CD4-positive, CD25-positive, alpha-beta regulatory T cell (primary cell): ENCODE data around the gene MARCHF10. TPM values are rescaled to one million over a fixed set of nuclear protein-coding genes. Genes with fewer than 3 reads are reported as not detected.

ENCODE experiments used
- ATAC-seq, 2 donors: fragments of 150-1000 bp; cut with Tn5 transposase; one replicate each; pipeline ENCODE4 v1.10.0; 2021; ENCODE audit warnings: low read depth in 2 of 2, moderate number of reproducible peaks in 2 of 2, moderate library complexity in 1 of 2
- DNase-seq, 3 donors: peaks; one replicate each; pipeline versions ENCODE4 v3.0.0 to v3.0.0-alpha.2; 2012 to 2022; ENCODE audit warnings: mixed read lengths in 1 of 3
- H3K27ac ChIP-seq: one replicate; pipeline ENCODE4 v1.7.0; 2013; ENCODE audit warnings: mild to moderate bottlenecking, low read length; ENCODE audit not compliant: insufficient read depth, poor library complexity, severe bottlenecking
- H3K27me3 ChIP-seq: one replicate; pipeline ENCODE4 v1.7.0; 2013; ENCODE audit warnings: low read length; ENCODE audit not compliant: control insufficient read depth, insufficient read depth
- H3K36me3 ChIP-seq: one replicate; pipeline ENCODE4 v1.7.0; 2013; ENCODE audit warnings: mild to moderate bottlenecking, low read length, moderate library complexity; ENCODE audit not compliant: control insufficient read depth, insufficient read depth
- H3K4me1 ChIP-seq: 2 replicates; pipeline ENCODE4 v1.7.0; 2013; ENCODE audit warnings: mild to moderate bottlenecking, low read length; ENCODE audit not compliant: insufficient read depth, control insufficient read depth, poor library complexity, severe bottlenecking
- H3K4me3 ChIP-seq: one replicate; pipeline ENCODE4 v1.7.0; 2013; ENCODE audit warnings: low read depth, mild to moderate bottlenecking, low read length, moderate library complexity
- H3K9me3 ChIP-seq, 2 experiments: 1 replicate in 1 of 2; 2 replicates in 1 of 2; pipeline ENCODE4 v1.7.0; 2013; ENCODE audit warnings: low read length in 2 of 2, mild to moderate bottlenecking in 1 of 2, moderate library complexity in 1 of 2; ENCODE audit not compliant: control insufficient read depth in 2 of 2
- H3K27ac Mint-ChIP-seq, 3 donors: one replicate each; pipeline ENCODE4 v1.8.0; 2020 to 2022; ENCODE audit warnings: mild to moderate bottlenecking in 3 of 3, mixed read lengths in 3 of 3, moderate library complexity in 2 of 3
- H3K27me3 Mint-ChIP-seq: one replicate; pipeline ENCODE4 v1.8.0; 2022; ENCODE audit warnings: mild to moderate bottlenecking, mixed read lengths
- H3K36me3 Mint-ChIP-seq: one replicate; pipeline ENCODE4 v1.8.0; 2020; ENCODE audit warnings: mixed read lengths
- H3K4me1 Mint-ChIP-seq, 4 donors: one replicate each; pipeline ENCODE4 v1.8.0; 2020 to 2022; ENCODE audit warnings: mixed read lengths in 4 of 4, mild to moderate bottlenecking in 1 of 4
- H3K4me3 Mint-ChIP-seq, 4 donors: one replicate each; pipeline ENCODE4 v1.8.0; 2020 to 2022; ENCODE audit warnings: mild to moderate bottlenecking in 4 of 4, mixed read lengths in 4 of 4, moderate library complexity in 3 of 4
- H3K9me3 Mint-ChIP-seq, 7 donors: one replicate each; pipeline ENCODE4 v1.8.0; 2020 to 2022; ENCODE audit warnings: mixed read lengths in 7 of 7, mild to moderate bottlenecking in 3 of 7, moderate library complexity in 2 of 7
- polyA plus RNA-seq, 4 donors: library from polyadenylated mRNA; unstranded; fragments of 300-500 nt; fragmentation: Illumina TruSeq; gene quantifications; one replicate each; pipeline ENCODE4 v1.2.3, GENCODE V29; 2021
- total RNA-seq: library from RNA; stranded (reverse); gene quantifications from one replicate; pipeline ENCODE4 v1.2.3, GENCODE V29; 2022

The MARCHF10 gene
- total and polyA plus RNA-seq, 5 donors from 2014 or later, result 0.12 to 0.48 (median 0.18) TPM; not detected in 2

- Histone ChIP-seq H3K9me3 (no peaks in the 10 kb centered on the region), H3K4me1 (no peaks in the 10 kb centered on the region), H3K27ac (no peak overlapping the region), H3K36me3 (no peaks in the 10 kb centered on the region), H3K27me3 (peaks cover 7% of the 10 kb centered on the region), H3K4me3 (no peak overlapping the region)
- Mint-ChIP-seq H3K36me3 (no peaks in the 10 kb centered on the region), H3K4me1 (peaks cover 0 to 6% (median 5%) of the 10 kb centered on the region in 4 donors), H3K4me3 (no peak overlapping the region), H3K9me3 (no peaks in the 10 kb centered on the region), H3K27me3 (peaks cover 14% of the 10 kb centered on the region), H3K27ac (peak overlapping the region in 1 of 3 donors; percentile 60)
- DNase-seq, result no peak
- ATAC-seq, result no peak
Observed at GRCh38 chr17:62821189-62822079, 13.3 kb upstream of the MARCHF10 start.

- H3K9me3 ChIP-seq, result no peaks in the 10 kb centered on the region
- Mint-ChIP-seq H3K36me3 (no peaks in the 10 kb centered on the region), H3K4me3 (no peak overlapping the region), H3K9me3 (no peaks in the 10 kb centered on the region), H3K27me3 (peaks cover 7% of the 10 kb centered on the region), H3K27ac (peak overlapping the region in 1 of 3 donors; percentile 22), H3K4me1 (peaks cover 0 to 6% (median 5%) of the 10 kb centered on the region in 4 donors)
- no peak overlapping the region for H3K4me3 ChIP-seq
- H3K4me1 ChIP-seq, result no peaks in the 10 kb centered on the region
- ATAC-seq (no peak), DNase-seq (no peak)
- H3K36me3 ChIP-seq, result no peaks in the 10 kb centered on the region
- H3K27ac ChIP-seq, result no peak overlapping the region
- H3K27me3 ChIP-seq, result peaks cover 6% of the 10 kb centered on the region
Observed at GRCh38 chr17:62819511-62820221, 11.6 kb upstream of the MARCHF10 start.

GRCh38 chr17:62818526-62818925, 10.4 kb upstream of the MARCHF10 start:
- peaks cover 0 to 3% of the 10 kb centered on the region in 2 experiments for H3K9me3 ChIP-seq
- ATAC-seq, result no peak
- H3K4me3 ChIP-seq, result no peak overlapping the region
- no peak overlapping the region for H3K27ac ChIP-seq
- Mint-ChIP-seq H3K9me3 (peaks cover 0 to 9% (median 0%) of the 10 kb centered on the region in 7 donors), H3K4me3 (no peak overlapping the region), H3K4me1 (peaks cover 0 to 6% (median 5%) of the 10 kb centered on the region in 4 donors), H3K27ac (no peak overlapping the region), H3K36me3 (no peaks in the 10 kb centered on the region), H3K27me3 (peaks cover 8% of the 10 kb centered on the region)
- no peaks in the 10 kb centered on the region for H3K4me1 ChIP-seq
- no peaks in the 10 kb centered on the region for H3K36me3 ChIP-seq
- peaks cover 7% of the 10 kb centered on the region for H3K27me3 ChIP-seq
- no peak for DNase-seq

GRCh38 chr17:62816282-62816839, 8.2 kb upstream of the MARCHF10 start:
- no peaks in the 10 kb centered on the region for H3K4me1 ChIP-seq
- Mint-ChIP-seq H3K36me3 (no peaks in the 10 kb centered on the region), H3K27ac (no peak overlapping the region), H3K4me1 (peaks cover 0 to 6% (median 5%) of the 10 kb centered on the region in 4 donors), H3K27me3 (peaks cover 14% of the 10 kb centered on the region), H3K4me3 (no peak overlapping the region), H3K9me3 (peaks cover 0 to 9% (median 0%) of the 10 kb centered on the region in 7 donors)
- no peak overlapping the region for H3K4me3 ChIP-seq
- H3K36me3 ChIP-seq, result no peaks in the 10 kb centered on the region
- no peak for ATAC-seq
- no peak for DNase-seq
- H3K9me3 ChIP-seq, result peaks cover 0 to 3% of the 10 kb centered on the region in 2 experiments
- H3K27me3 ChIP-seq, result peaks cover 7% of the 10 kb centered on the region
- no peak overlapping the region for H3K27ac ChIP-seq

- H3K4me3 Mint-ChIP-seq, result peak overlapping the region in 1 of 4 donors; percentile 5
Observed at GRCh38 chr17:62809656-62810055, 1.5 kb upstream of the MARCHF10 start.

GRCh38 chr17:62808576-62808970, 459 bp upstream of the MARCHF10 start:
- H3K4me1 Mint-ChIP-seq, result peaks cover 0 to 6% (median 3%) of the 10 kb centered on the region in 4 donors
- ATAC-seq, result no peak
- Histone ChIP-seq H3K4me3 (no peak overlapping the region), H3K27ac (no peak overlapping the region), H3K4me1 (no peaks in the 10 kb centered on the region), H3K9me3 (no peaks in the 10 kb centered on the region), H3K27me3 (peaks cover 8% of the 10 kb centered on the region), H3K36me3 (no peaks in the 10 kb centered on the region)
- no peak overlapping the region for H3K27ac Mint-ChIP-seq
- peaks cover 0 to 3% (median 0%) of the 10 kb centered on the region in 7 donors for H3K9me3 Mint-ChIP-seq
- no peak overlapping the region for H3K4me3 Mint-ChIP-seq
- no peaks in the 10 kb centered on the region for H3K36me3 Mint-ChIP-seq
- H3K27me3 Mint-ChIP-seq, result peaks cover 45% of the 10 kb centered on the region
- DNase-seq, result no peak

More at GRCh38 chr17:62809656-62810055, 1.5 kb upstream of the MARCHF10 start:
- no peak overlapping the region for H3K4me3 ChIP-seq
- Mint-ChIP-seq H3K4me1 (peaks cover 0 to 6% (median 3%) of the 10 kb centered on the region in 4 donors), H3K27me3 (peaks cover 48% of the 10 kb centered on the region), H3K9me3 (peaks cover 0 to 9% (median 3%) of the 10 kb centered on the region in 7 donors), H3K36me3 (no peaks in the 10 kb centered on the region), H3K27ac (peak overlapping the region in 1 of 3 donors; percentile 16)
- ATAC-seq (no peak), DNase-seq (no peak)
- peaks cover 0 to 3% of the 10 kb centered on the region in 2 experiments for H3K9me3 ChIP-seq
- H3K4me1 ChIP-seq, result no peaks in the 10 kb centered on the region
- H3K27ac ChIP-seq, result no peak overlapping the region
- H3K27me3 ChIP-seq, result peaks cover 10% of the 10 kb centered on the region
- no peaks in the 10 kb centered on the region for H3K36me3 ChIP-seq

GRCh38 chr17:62805234-62805633, 2.9 kb downstream of the MARCHF10 start:
- Mint-ChIP-seq H3K4me1 (peaks cover 0 to 6% (median 3%) of the 10 kb centered on the region in 4 donors), H3K9me3 (peaks cover 0 to 3% (median 0%) of the 10 kb centered on the region in 7 donors), H3K4me3 (no peak overlapping the region), H3K36me3 (no peaks in the 10 kb centered on the region), H3K27ac (no peak overlapping the region), H3K27me3 (peaks cover 43% of the 10 kb centered on the region)
- no peaks in the 10 kb centered on the region for H3K9me3 ChIP-seq
- H3K27ac ChIP-seq, result no peak overlapping the region
- ATAC-seq, result no peak
- no peak for DNase-seq
- peaks cover 8% of the 10 kb centered on the region for H3K27me3 ChIP-seq
- no peak overlapping the region for H3K4me3 ChIP-seq
- H3K36me3 ChIP-seq, result no peaks in the 10 kb centered on the region
- H3K4me1 ChIP-seq, result no peaks in the 10 kb centered on the region
